Hepatocyte (in vitro differentiated cells): ENCODE data around the gene KCNQ1.

Source experiments
- EZH2 ChIP-seq: fragments of 200-600 bp; sonication (generic); IDR thresholded peaks from 2 replicates; pipeline ENCODE4 v1.6.1; 2016; ENCODE audit warnings: antibody characterized with exemption, mild to moderate bottlenecking, borderline replicate concordance
- TF ChIP-seq, protein P1 (sequence below): fragments of 200-600 bp; sonication (generic); IDR thresholded peaks from 2 replicates; pipeline ENCODE4 v1.5.1; 2016; ENCODE audit warnings: antibody characterized with exemption, mild to moderate bottlenecking; ENCODE audit not compliant: poor library complexity

DNA sequence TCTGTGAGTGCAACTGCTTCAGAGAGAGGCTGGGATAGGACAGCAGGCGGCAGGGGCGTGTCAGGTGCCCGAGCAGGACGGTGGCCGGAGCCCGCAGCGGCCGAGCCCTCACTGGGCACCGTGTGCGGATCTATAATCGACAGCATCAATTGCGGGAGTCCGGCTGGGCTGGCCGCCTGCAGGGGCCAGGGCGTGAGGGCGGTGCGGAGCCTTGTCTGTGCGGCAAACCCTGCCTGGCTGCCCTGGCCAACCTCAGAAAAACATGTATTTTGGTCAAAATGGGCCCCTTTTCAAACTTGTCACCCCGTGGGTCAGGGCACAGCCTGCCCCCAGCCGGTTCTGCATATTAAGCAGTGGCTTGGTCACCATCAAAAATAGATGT is 346.3 kb downstream of the KCNQ1 start:
- TF ChIP-seq, protein P1, sequence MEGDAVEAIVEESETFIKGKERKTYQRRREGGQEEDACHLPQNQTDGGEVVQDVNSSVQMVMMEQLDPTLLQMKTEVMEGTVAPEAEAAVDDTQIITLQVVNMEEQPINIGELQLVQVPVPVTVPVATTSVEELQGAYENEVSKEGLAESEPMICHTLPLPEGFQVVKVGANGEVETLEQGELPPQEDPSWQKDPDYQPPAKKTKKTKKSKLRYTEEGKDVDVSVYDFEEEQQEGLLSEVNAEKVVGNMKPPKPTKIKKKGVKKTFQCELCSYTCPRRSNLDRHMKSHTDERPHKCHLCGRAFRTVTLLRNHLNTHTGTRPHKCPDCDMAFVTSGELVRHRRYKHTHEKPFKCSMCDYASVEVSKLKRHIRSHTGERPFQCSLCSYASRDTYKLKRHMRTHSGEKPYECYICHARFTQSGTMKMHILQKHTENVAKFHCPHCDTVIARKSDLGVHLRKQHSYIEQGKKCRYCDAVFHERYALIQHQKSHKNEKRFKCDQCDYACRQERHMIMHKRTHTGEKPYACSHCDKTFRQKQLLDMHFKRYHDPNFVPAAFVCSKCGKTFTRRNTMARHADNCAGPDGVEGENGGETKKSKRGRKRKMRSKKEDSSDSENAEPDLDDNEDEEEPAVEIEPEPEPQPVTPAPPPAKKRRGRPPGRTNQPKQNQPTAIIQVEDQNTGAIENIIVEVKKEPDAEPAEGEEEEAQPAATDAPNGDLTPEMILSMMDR, result no peak
- no peak for TF ChIP-seq EZH2
